Measurements from ENCODE around the gene PHLDB2. TPM values are rescaled to one million over a fixed set of nuclear protein-coding genes. Genes with fewer than 3 reads are reported as not detected.

Gene PHLDB2
- total RNA-seq, 2 donors from 2014 or later: 20.2 to 48.1 TPM

DNA sequence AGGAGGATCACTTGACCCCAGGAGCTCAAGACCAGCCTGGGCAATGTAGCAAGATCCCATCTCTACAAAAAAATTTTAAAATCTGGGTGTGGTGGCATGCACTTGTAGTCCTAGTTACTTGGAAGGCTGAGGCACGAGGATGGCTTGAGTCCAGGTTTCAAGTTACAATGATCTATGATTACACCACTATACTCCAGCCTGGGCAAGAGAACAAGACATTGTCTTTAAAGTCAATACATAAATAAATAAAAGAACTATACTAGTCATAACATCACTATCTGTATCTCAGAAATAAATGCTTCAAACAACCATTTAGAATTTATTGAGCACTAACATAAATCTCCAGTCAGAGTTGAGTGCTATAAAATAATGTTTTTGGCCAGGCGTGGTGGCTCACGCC is 8.5 kb upstream of the PHLDB2 start:
- Histone ChIP-seq H3K9me3 (no peaks in the 10 kb centered on the region), H3K36me3 (no peaks in the 10 kb centered on the region), H3K27me3 (no peaks in the 10 kb centered on the region), H3K27ac (no peak overlapping the region), H3K4me3 (no peak overlapping the region), H3K4me1 (no peaks in the 10 kb centered on the region)
- TF ChIP-seq, protein P1, sequence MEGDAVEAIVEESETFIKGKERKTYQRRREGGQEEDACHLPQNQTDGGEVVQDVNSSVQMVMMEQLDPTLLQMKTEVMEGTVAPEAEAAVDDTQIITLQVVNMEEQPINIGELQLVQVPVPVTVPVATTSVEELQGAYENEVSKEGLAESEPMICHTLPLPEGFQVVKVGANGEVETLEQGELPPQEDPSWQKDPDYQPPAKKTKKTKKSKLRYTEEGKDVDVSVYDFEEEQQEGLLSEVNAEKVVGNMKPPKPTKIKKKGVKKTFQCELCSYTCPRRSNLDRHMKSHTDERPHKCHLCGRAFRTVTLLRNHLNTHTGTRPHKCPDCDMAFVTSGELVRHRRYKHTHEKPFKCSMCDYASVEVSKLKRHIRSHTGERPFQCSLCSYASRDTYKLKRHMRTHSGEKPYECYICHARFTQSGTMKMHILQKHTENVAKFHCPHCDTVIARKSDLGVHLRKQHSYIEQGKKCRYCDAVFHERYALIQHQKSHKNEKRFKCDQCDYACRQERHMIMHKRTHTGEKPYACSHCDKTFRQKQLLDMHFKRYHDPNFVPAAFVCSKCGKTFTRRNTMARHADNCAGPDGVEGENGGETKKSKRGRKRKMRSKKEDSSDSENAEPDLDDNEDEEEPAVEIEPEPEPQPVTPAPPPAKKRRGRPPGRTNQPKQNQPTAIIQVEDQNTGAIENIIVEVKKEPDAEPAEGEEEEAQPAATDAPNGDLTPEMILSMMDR (IDR thresholded peaks at IDR 0.05): no peak
- no peak for DNase-seq (ENCODE audit: low spot score)

DNA sequence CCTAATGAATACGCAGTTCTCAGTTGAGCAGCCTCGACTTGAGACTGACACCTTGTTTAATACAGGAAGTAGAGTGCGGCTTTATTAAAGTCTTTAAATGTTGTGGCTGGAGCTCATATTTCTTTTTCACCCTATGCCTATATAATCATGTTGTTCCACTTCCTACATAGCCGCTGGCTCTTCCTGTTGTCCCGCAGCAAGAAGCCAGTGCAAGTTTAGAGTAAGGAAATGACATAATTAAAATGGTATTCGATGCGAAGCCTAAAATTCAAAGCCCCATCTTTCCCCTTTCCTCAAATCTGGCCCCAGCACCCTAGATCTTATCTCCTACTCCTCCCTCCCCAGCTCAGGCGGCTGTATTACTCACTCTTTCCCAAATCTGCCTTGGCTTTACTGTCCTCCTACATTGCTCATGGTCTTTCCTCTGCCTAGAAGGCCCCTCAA is 7.5 kb upstream of the PHLDB2 start:
- H3K27me3 ChIP-seq: no peaks in the 10 kb centered on the region
- no peak for DNase-seq (ENCODE audit: low spot score)
- no peak overlapping the region for H3K4me3 ChIP-seq
- TF ChIP-seq, protein P1 (IDR thresholded peaks at IDR 0.05): no peak
- no peaks in the 10 kb centered on the region for H3K4me1 ChIP-seq
- no peaks in the 10 kb centered on the region for H3K9me3 ChIP-seq
- peak overlapping the region; percentile 39 to 72 for H3K27ac ChIP-seq
- H3K36me3 ChIP-seq: no peaks in the 10 kb centered on the region

DNA sequence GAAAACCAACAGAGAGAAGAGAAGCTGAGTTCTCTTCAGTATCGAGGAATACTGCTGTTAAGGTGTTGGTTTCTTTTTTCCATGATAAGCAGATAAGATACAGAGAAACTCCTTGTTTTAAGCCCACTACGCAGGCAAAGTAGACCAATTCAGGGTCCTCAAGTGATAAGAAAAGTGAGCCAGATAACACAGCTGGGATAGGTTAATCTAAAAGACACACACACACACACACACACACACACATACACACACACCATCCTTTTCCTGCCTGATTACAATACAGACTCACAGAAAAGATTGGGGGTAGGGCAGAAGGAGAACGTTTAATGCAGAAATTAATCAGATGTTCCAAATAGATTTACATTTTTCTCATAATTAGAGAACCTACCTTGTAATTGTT is 6.5 kb upstream of the PHLDB2 start:
- H3K27me3 ChIP-seq: no peaks in the 10 kb centered on the region
- TF ChIP-seq, protein P1 (IDR thresholded peaks at IDR 0.05): no peak
- H3K27ac ChIP-seq: no peak overlapping the region
- H3K36me3 ChIP-seq: no peaks in the 10 kb centered on the region
- DNase-seq (ENCODE audit: low spot score): no peak
- H3K9me3 ChIP-seq: no peaks in the 10 kb centered on the region
- H3K4me3 ChIP-seq: no peak overlapping the region
- no peaks in the 10 kb centered on the region for H3K4me1 ChIP-seq

DNA sequence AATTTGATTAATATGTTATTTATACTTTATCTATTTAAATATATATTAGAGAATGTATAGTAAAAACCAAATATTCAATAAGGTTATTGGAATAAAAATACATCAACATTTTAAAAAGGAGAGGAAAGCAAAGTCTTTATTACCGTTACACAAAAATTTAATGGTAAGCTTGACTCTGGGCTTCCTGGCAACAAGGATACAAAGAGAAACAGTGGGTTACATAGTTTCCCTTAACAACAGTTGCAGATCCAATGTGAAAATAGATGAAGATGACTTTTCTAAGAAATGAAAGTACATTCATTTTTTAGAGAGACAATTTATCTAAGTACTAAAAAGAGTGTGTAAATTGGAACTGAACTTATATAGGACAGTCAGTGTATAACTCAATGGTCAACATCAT is 6.0 kb upstream of the PHLDB2 start:
- Histone ChIP-seq H3K4me1 (no peaks in the 10 kb centered on the region), H3K36me3 (no peaks in the 10 kb centered on the region), H3K9me3 (no peaks in the 10 kb centered on the region), H3K4me3 (no peak overlapping the region), H3K27ac (no peak overlapping the region), H3K27me3 (no peaks in the 10 kb centered on the region)
- TF ChIP-seq, protein P1 (IDR thresholded peaks at IDR 0.05): no peak
- no peak for DNase-seq (ENCODE audit: low spot score)

DNA sequence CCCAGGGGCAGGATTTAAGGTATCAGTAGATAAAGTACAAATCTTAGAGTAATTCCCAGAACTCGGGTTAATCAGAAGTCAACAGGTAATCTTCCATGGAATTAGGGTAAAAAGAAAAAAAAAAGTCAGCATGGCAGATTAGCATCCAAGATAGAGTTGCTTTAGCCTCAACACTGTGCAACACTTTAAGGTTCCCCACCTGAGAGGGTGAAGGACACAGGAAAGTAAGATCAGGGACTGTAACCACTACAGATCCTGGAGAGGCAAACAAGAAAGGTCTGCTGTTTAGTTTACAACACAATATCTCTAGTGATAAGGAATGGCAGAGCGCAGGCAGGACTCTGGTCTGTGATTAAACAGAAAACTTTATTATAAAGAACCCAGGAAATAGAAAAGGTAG is 4.1 kb upstream of the PHLDB2 start:
- Histone ChIP-seq H3K27me3 (no peaks in the 10 kb centered on the region), H3K4me3 (no peak overlapping the region), H3K27ac (no peak overlapping the region), H3K36me3 (no peaks in the 10 kb centered on the region), H3K4me1 (no peaks in the 10 kb centered on the region), H3K9me3 (no peaks in the 10 kb centered on the region)
- DNase-seq (ENCODE audit: low spot score): no peak
- TF ChIP-seq, protein P1 (IDR thresholded peaks at IDR 0.05): no peak

DNA sequence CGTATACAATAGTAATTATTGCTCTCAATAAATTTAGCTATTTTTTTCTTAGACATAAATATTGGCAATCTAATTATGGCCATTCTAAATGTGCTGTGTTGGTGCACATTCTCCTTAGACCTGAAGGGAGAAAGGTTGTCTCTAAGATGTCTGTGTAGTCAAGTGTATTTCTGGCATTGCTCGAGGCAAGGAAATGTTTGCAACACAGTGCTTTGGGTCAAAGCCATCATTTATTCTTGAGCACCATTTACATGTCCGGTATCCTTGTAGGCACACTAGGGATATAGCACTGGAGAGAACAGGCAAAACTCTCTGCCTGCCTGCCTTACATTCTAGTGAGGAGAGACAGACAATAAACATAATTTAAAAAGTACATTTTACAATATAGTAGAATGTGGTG is 2.6 kb upstream of the PHLDB2 start:
- TF ChIP-seq, protein P1 (IDR thresholded peaks at IDR 0.05): no peak
- no peak overlapping the region for H3K27ac ChIP-seq
- H3K27me3 ChIP-seq: no peaks in the 10 kb centered on the region
- H3K4me1 ChIP-seq: peaks cover 0 to 8% of the 10 kb centered on the region in 2 donors
- DNase-seq (ENCODE audit: low spot score): no peak
- no peaks in the 10 kb centered on the region for H3K9me3 ChIP-seq
- H3K4me3 ChIP-seq: no peak overlapping the region
- no peaks in the 10 kb centered on the region for H3K36me3 ChIP-seq
